T-helper 1 cell treated with Interleukin-12 subunit alpha and Interleukin-12 subunit beta and Interleukin-4 antibody, amounts not matched to agents 30 μg/mL and 1 μg/mL, for 36 hours (primary cell): ENCODE results near the gene TRAF2.
A peak's percentile ranks its signal among the peaks of the same experiment; 100 is the strongest.

Experiments used
- H3K27ac Mint-ChIP-seq: one replicate; pipeline ENCODE4 v1.8.0; 2021; ENCODE audit warnings: mild to moderate bottlenecking, mixed read lengths
- H3K27me3 Mint-ChIP-seq: one replicate; pipeline ENCODE4 v1.8.0; 2021; ENCODE audit warnings: low read depth, mixed read lengths
- H3K36me3 Mint-ChIP-seq: one replicate; pipeline ENCODE4 v1.8.0; 2021; ENCODE audit warnings: low read depth, mixed read lengths
- H3K4me1 Mint-ChIP-seq: one replicate; pipeline ENCODE4 v1.8.0; 2021; ENCODE audit warnings: low read depth, mixed read lengths
- H3K4me3 Mint-ChIP-seq: one replicate; pipeline ENCODE4 v1.8.0; 2021; ENCODE audit warnings: mild to moderate bottlenecking, moderate library complexity, mixed read lengths
- H3K9me3 Mint-ChIP-seq: one replicate; pipeline ENCODE4 v1.8.0; 2021; ENCODE audit warnings: mixed read lengths

The TRAF2 gene

DNA sequence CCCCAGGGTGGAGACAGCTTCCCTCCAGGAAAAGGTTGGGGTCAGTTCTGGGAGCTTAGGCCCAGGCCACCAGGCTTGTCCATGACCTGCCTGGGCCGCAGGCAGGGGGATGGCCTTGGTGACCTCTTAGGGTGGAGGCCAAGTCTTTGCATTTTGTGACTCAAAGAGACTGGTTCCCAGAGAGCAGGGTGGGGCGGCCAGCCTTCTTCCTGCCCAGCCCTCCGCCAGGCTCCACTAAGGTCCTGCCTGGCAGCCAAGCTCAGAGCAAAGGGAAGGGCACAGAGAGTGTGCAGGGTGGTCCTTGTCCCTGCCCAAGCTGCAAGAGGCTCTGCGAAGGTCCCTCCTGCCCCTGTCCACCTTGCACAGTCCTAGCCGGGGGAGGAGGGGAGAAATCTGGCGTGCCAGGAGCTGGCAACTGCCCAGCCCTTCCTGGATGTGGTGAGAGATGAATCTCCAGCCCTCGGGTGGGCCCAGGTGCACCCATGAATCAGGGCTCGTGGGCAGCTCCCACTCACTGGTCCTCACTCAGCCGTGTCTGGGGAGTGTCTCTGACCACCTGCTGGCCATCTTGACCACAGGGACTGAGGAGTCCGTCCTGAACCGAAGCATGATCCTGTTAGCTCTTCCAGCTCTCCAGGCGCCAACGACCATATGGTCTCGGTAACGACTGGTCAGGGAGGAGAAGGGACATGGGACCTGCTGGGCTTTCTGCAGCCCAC, 88.7 kb downstream of the TRAF2 start:
- peak overlapping the region; percentile 59 for H3K27ac Mint-ChIP-seq
- H3K4me3 Mint-ChIP-seq = peak overlapping the region; percentile 34
- no peaks in the 10 kb centered on the region for H3K36me3 Mint-ChIP-seq
- peaks cover 5% of the 10 kb centered on the region for H3K27me3 Mint-ChIP-seq
- H3K9me3 Mint-ChIP-seq = no peaks in the 10 kb centered on the region
- peaks cover 3% of the 10 kb centered on the region for H3K4me1 Mint-ChIP-seq

DNA sequence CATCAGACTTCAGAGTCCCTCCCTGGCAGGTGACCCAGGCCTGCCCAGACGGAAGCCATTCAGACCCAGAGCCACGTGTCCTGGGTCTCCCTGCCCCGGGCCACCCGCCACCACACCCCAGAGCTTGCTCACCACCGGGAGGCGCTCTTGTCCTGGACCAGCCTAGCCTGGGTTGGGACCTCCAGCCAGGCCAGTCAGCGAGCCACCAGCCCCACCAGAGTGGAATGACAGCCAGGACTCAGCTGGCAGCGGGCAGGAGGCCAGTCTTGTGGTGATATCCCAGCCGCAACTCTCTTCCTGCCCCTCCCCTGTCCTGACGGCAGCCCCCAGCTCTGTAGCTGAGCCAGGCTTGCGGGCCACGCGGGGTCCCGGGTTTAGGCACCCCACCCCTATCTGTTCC, 89.3 kb downstream of the TRAF2 start:
- Mint-ChIP-seq H3K27me3 (peaks cover 8% of the 10 kb centered on the region), H3K4me3 (peak overlapping the region; percentile 34), H3K9me3 (no peaks in the 10 kb centered on the region), H3K27ac (no peak overlapping the region), H3K4me1 (peaks cover 3% of the 10 kb centered on the region), H3K36me3 (no peaks in the 10 kb centered on the region)
